DMS153 treated with DMSO at 0.1 percent for 48 hours (cell line): Measurements from ENCODE around the gene ECPAS.
"Not testable (repeated sequence)": the region's sequence is repeated elsewhere in the genome, so short reads cannot be mapped to it uniquely, and the experiment has no call there.

ENCODE experiments used
- DNase-seq: peaks from one replicate; lab custom pipeline; 2025; ENCODE audit not compliant: unreplicated experiment; lab: John Stamatoyannopoulos, UW

Gene ECPAS

GRCh38 chr9:111350556-111350955 lies 133.6 kb downstream of the ECPAS start:
- no peak for DNase-seq

GRCh38 chr9:111349766-111350165 lies 134.4 kb downstream of the ECPAS start:
- DNase-seq = peak; percentile 33

GRCh38 chr9:111348821-111349271 lies 135.3 kb downstream of the ECPAS start:
- no peak for DNase-seq

GRCh38 chr9:111334318-111334863 lies 149.8 kb downstream of the ECPAS start:
- not testable (repeated sequence) for DNase-seq

GRCh38 chr9:111330124-111330523 lies 154.1 kb downstream of the ECPAS start, which contains the start of gene OR2K2:
Gene OR2K2 (minus strand): TSS chr9:111330224. CDS start chr9:111328433, 1,791 bp downstream.
- DNase-seq = no peak

- DNase-seq = no peak
Observed at GRCh38 chr9:111320631-111321030, 163.6 kb downstream of the ECPAS start.

- DNase-seq = no peak
Observed at GRCh38 chr9:111316796-111317195, 167.4 kb downstream of the ECPAS start.
